BJ (cell line): ENCODE data around the gene CYP46A1. TPM values are rescaled to one million over a fixed set of nuclear protein-coding genes. Genes with fewer than 3 reads are reported as not detected.
A peak's percentile ranks its signal among the peaks of the same experiment; 100 is the strongest.

Source experiments
- CTCF ChIA-PET: fragments of 350-600 bp; formaldehyde crosslinking; extraction: SDS; loops from one replicate; lab custom pipeline; 2021; ENCODE audit warnings: antibody characterized with exemption, inconsistent platforms; lab: Yijun Ruan, JAX
- POLR2A ChIA-PET: fragments of 300-600 bp; sonication (Branson Sonifier 250); formaldehyde crosslinking; extraction: SDS; loops from one replicate; lab custom pipeline; 2021; ENCODE audit warnings: antibody characterized with exemption; lab: Charles Lee
- DNase-seq: peaks from one replicate; pipeline ENCODE4 v3.0.0-alpha.2; 2011; ENCODE audit warnings: low read depth
- H3K27me3 ChIP-seq: 2 replicates; pipeline ENCODE4 v1.6.0; 2011; ENCODE audit warnings: low read length; ENCODE audit not compliant: control insufficient read depth, insufficient read depth
- H3K36me3 ChIP-seq: 2 replicates; pipeline ENCODE4 v1.5.1; 2011; ENCODE audit warnings: low read length; ENCODE audit not compliant: control insufficient read depth, insufficient read depth
- H3K4me3 ChIP-seq: 2 replicates; pipeline ENCODE4 v1.5.1; 2011; ENCODE audit warnings: low read depth, mild to moderate bottlenecking, control low read depth, low read length
- polyA plus RNA-seq: library from polyadenylated mRNA; depleted of rRNA; stranded (reverse); fragments of >200 nt; gene quantifications from 2 replicates; pipeline ENCODE4 v1.2.3, GENCODE V29; 2011
- TF ChIP-seq, protein P1 (sequence below): IDR thresholded peaks from 2 replicates; pipeline ENCODE4 v1.5.1; 2011; ENCODE audit warnings: low read depth, mild to moderate bottlenecking, control low read depth, inconsistent platforms, low read length, moderate library complexity; ENCODE audit not compliant: insufficient read depth

CYP46A1 gene
- polyA plus RNA-seq, 1 experiment, result 0.06 TPM

- DNase-seq, result no peak
- no peaks in the 10 kb centered on the region for H3K36me3 ChIP-seq
- ChIA-PET POLR2A (no interaction called here), CTCF (interaction anchor here (0.9 to 3.0 kb wide), 7 partner anchors 11 to 204 kb away, joined by 3 to 22 read pairs (median 6); no protein-coding TSS in a partner anchor)
- peaks cover 20% of the 10 kb centered on the region for H3K27me3 ChIP-seq
- no peak overlapping the region for H3K4me3 ChIP-seq
- TF ChIP-seq, protein P1, sequence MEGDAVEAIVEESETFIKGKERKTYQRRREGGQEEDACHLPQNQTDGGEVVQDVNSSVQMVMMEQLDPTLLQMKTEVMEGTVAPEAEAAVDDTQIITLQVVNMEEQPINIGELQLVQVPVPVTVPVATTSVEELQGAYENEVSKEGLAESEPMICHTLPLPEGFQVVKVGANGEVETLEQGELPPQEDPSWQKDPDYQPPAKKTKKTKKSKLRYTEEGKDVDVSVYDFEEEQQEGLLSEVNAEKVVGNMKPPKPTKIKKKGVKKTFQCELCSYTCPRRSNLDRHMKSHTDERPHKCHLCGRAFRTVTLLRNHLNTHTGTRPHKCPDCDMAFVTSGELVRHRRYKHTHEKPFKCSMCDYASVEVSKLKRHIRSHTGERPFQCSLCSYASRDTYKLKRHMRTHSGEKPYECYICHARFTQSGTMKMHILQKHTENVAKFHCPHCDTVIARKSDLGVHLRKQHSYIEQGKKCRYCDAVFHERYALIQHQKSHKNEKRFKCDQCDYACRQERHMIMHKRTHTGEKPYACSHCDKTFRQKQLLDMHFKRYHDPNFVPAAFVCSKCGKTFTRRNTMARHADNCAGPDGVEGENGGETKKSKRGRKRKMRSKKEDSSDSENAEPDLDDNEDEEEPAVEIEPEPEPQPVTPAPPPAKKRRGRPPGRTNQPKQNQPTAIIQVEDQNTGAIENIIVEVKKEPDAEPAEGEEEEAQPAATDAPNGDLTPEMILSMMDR, result no peak
Observed at GRCh38 chr14:99686557-99687283, 2.6 kb downstream of the CYP46A1 start.

GRCh38 chr14:99687284-99688209 lies 3.4 kb downstream of the CYP46A1 start:
- TF ChIP-seq, protein P1, result peak; percentile 68
- Histone ChIP-seq H3K36me3 (no peaks in the 10 kb centered on the region), H3K27me3 (peaks cover 20% of the 10 kb centered on the region), H3K4me3 (no peak overlapping the region)
- POLR2A ChIA-PET, result no interaction called here
- DNase-seq, result no peak
- CTCF ChIA-PET, result interaction anchor here (0.6 to 3.0 kb wide), 16 partner anchors 10 to 542 kb away, joined by 3 to 22 read pairs (median 4); no protein-coding TSS in a partner anchor

DNA sequence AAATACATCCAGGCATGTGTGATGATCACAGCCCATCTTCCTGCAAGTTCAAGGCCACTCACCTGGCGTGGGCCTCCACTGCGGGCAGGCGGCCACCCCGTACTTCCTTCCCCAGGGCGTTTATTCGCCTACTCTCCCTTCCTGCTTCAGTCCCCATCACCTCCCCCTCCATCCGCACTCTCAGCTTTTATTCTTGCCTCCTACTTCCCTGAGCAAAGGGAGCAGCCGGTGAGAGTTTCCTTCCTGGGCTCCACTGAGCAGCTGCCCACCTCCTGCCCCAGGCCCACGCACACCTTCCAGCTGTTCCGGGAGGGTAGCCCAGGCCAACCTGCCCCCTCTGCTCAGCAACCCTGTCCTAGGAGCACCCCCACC lies 4.1 kb downstream of the CYP46A1 start:
- H3K36me3 ChIP-seq, result no peaks in the 10 kb centered on the region
- POLR2A ChIA-PET, result no interaction called here
- peaks cover 21% of the 10 kb centered on the region for H3K27me3 ChIP-seq
- TF ChIP-seq, protein P1, result no peak
- CTCF ChIA-PET, result interaction anchor here (0.6 to 3.0 kb wide), 18 partner anchors 9 to 541 kb away, joined by 3 to 22 read pairs (median 3); no protein-coding TSS in a partner anchor
- no peak overlapping the region for H3K4me3 ChIP-seq
- DNase-seq, result no peak

GRCh38 chr14:99688629-99689028 lies 4.5 kb downstream of the CYP46A1 start:
- Histone ChIP-seq H3K36me3 (no peaks in the 10 kb centered on the region), H3K4me3 (no peak overlapping the region), H3K27me3 (peaks cover 21% of the 10 kb centered on the region)
- TF ChIP-seq, protein P1, result no peak
- ChIA-PET POLR2A (interaction anchor here (0.6 kb wide), 1 partner anchor 190 kb away, joined by 3 read pairs; no protein-coding TSS in a partner anchor), CTCF (interaction anchor here (0.6 to 3.0 kb wide), 16 partner anchors 9 to 216 kb away, joined by 3 to 22 read pairs (median 4); no protein-coding TSS in a partner anchor)
- DNase-seq, result no peak
